Measurements from ENCODE around the gene ABHD17A. TPM values are rescaled to one million over a fixed set of nuclear protein-coding genes. Genes with fewer than 3 reads are reported as not detected.

ABHD17A gene
- total and polyA plus RNA-seq, 2 of the 8 experiments (the other 6 are each of a cell fraction or from before 2014, with no cell fraction given): 41.2 to 87.4 TPM

- H3K27me3 ChIP-seq (replicated peaks in 1 of 4; ENCODE audit: control insufficient read depth in 3 of 4, extremely low read depth in 1 of 4, insufficient read depth in 3 of 4, low read length in 3 of 4): 0 out of 7 replicates have a peak, but pooled peaks cover 0 to 2% (median 0%) of the 10 kb centered on the region in 4 experiments
- no peak overlapping the region for H3K14ac ChIP-seq (ENCODE audit: insufficient read length)
- peaks cover 0 to 8% (median 5%) of the 10 kb centered on the region in 4 experiments; a peak in 3 of 7 replicates for H3K4me1 ChIP-seq (replicated peaks in 1 of 4; ENCODE audit: control insufficient read depth in 3 of 4, insufficient read depth in 4 of 4, low read length in 3 of 4)
- POLR2A ChIA-PET (ENCODE audit: partially characterized antibody): interaction anchor here (1.2 to 2.5 kb wide), 2 partner anchors 8 to 37 kb away, joined by 4 to 13 read pairs; no protein-coding TSS in a partner anchor
- H3K79me1 ChIP-seq (ENCODE audit: low read depth, low read length): no peaks in the 10 kb centered on the region
- 97% methylated on average over 9 of the region's 9 CpGs; no CpG with 5 or more reads in 1 of the 2 experiments for WGBS, 2 experiments (ENCODE audit: extremely low coverage in 1 of 2, insufficient coverage in 1 of 2, insufficient read length in 1 of 2, insufficient replicate concordance in 2 of 2, low coverage in 1 of 2, low lambda C conversion rate in 2 of 2, missing lambda C conversion rate in 1 of 2)
- no peak overlapping the region for H3K18ac ChIP-seq (ENCODE audit: extremely low read depth, low read length)
- H3K56ac ChIP-seq (replicated peaks; ENCODE audit: insufficient read length, low read depth, low read length): no peak overlapping the region
- H3K36me3 ChIP-seq (ENCODE audit: control insufficient read depth in 2 of 4, insufficient read depth in 4 of 4, low read length in 3 of 4): no peaks in the 10 kb centered on the region
- no peaks in the 10 kb centered on the region for H3K9me3 ChIP-seq (ENCODE audit: insufficient read depth in 2 of 2, low read depth in 1 of 2, low read length in 1 of 2)
- no peak overlapping the region for H3K27ac ChIP-seq (ENCODE audit: low read depth, low read length)
- no peak overlapping the region for H3K4ac ChIP-seq (replicated peaks; ENCODE audit: insufficient read length, low read depth, low read length)
- H3K23me2 ChIP-seq (ENCODE audit: low read depth, low read length): no peaks in the 10 kb centered on the region; the same call in 1 of the 2 replicates
- H2AFZ ChIP-seq (ENCODE audit: low read length): no peak overlapping the region
- H3K79me2 ChIP-seq (ENCODE audit: control insufficient read depth in 1 of 2, insufficient read depth in 2 of 2, low read length in 2 of 2): peaks cover 2 to 3% of the 10 kb centered on the region in 2 experiments; a peak in 2 of 4 replicates
- H3K9ac ChIP-seq (replicated peaks in 1 of 4; ENCODE audit: extremely low read depth in 1 of 4, low read depth in 3 of 4, low read length in 3 of 4): no peak overlapping the region
- no peak for DNase-seq (ENCODE audit: low read depth in 1 of 2, low spot score in 2 of 2)
- FAIRE-seq: no peak
- H2AK5ac ChIP-seq (ENCODE audit: low read depth, low read length): no peak overlapping the region
- H2BK15ac ChIP-seq (ENCODE audit: low read length): no peak overlapping the region
- no peak overlapping the region for H4K5ac ChIP-seq (ENCODE audit: insufficient read length, low read depth, low read length)
- H4K20me1 ChIP-seq (replicated peaks in 1 of 2; ENCODE audit: control insufficient read depth in 1 of 2, insufficient read depth in 2 of 2, low read length in 2 of 2): peaks cover 2 to 8% of the 10 kb centered on the region in 2 experiments
- H4K8ac ChIP-seq (ENCODE audit: extremely low read depth, insufficient read depth, low read length): no peak overlapping the region
- no peak overlapping the region for H3K4me3 ChIP-seq (ENCODE audit: extremely low read depth in 1 of 4, insufficient read depth in 2 of 4, low read depth in 3 of 4, low read length in 4 of 4)
- no peak overlapping the region for H4K91ac ChIP-seq (replicated peaks; ENCODE audit: insufficient read length, low read length)
- no peak overlapping the region for H3K23ac ChIP-seq (ENCODE audit: insufficient read length)
- H3K4me2 ChIP-seq (ENCODE audit: insufficient read depth in 1 of 2, low read depth in 2 of 2, low read length in 2 of 2): no peak overlapping the region
- H2BK20ac ChIP-seq (ENCODE audit: low read length): no peak overlapping the region
- no peak overlapping the region for H2BK12ac ChIP-seq (ENCODE audit: low read depth, low read length)
- no peak overlapping the region for H2BK120ac ChIP-seq (replicated peaks; ENCODE audit: low read depth, low read length)
- H2BK5ac ChIP-seq (ENCODE audit: low read depth, low read length): no peak overlapping the region
- CTCF ChIA-PET (ENCODE audit: partially characterized antibody): interaction anchor here (0.5 to 2.2 kb wide), 6 partner anchors 9 to 412 kb away, joined by 3 to 9 read pairs (median 3); no protein-coding TSS in a partner anchor
- TF ChIP-seq CBX5 (IDR thresholded peaks at IDR 0.05; ENCODE audit: low read depth, low read length) (no peak), RAD21 (IDR thresholded peaks at IDR 0.05 in 1 of 2, conservative IDR thresholded peaks at IDR 0.05 in 1 of 2; ENCODE audit: low read depth in 2 of 2, low read length in 2 of 2) (no peak), NANOG (IDR thresholded peaks at IDR 0.05; ENCODE audit: insufficient read depth, low read depth, low read length, poor library complexity, severe bottlenecking) (no peak), FOSL1 (IDR thresholded peaks at IDR 0.05; ENCODE audit: insufficient read depth, low read depth, low read length) (no peak), EP300 (IDR thresholded peaks at IDR 0.05; ENCODE audit: borderline replicate concordance in 1 of 2, low read depth in 2 of 2, low read length in 2 of 2) (no peak), JUN (IDR thresholded peaks at IDR 0.05; ENCODE audit: low read depth, low read length) (no peak), HDAC2 (IDR thresholded peaks at IDR 0.05; ENCODE audit: borderline replicate concordance in 1 of 2, low read depth in 2 of 2, low read length in 2 of 2) (no peak), KDM5A (IDR thresholded peaks at IDR 0.05; ENCODE audit: low read length) (no peak), BCL11A (IDR thresholded peaks at IDR 0.05; ENCODE audit: low read depth in 2 of 2, low read length in 2 of 2) (no peak), RFX5 (IDR thresholded peaks at IDR 0.05; ENCODE audit: borderline replicate concordance, low read depth, low read length) (no peak)
- TF ChIP-seq, protein P1, sequence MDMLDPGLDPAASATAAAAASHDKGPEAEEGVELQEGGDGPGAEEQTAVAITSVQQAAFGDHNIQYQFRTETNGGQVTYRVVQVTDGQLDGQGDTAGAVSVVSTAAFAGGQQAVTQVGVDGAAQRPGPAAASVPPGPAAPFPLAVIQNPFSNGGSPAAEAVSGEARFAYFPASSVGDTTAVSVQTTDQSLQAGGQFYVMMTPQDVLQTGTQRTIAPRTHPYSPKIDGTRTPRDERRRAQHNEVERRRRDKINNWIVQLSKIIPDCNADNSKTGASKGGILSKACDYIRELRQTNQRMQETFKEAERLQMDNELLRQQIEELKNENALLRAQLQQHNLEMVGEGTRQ (IDR thresholded peaks at IDR 0.05; ENCODE audit: low read length): no peak
Observed at GRCh38 chr19:1867349-1867724, 18.0 kb downstream of the ABHD17A start.
